GM21529 (cell line): Measurements from ENCODE around the gene ZBTB43.
"Not testable (repeated sequence)": the region's sequence is repeated elsewhere in the genome, so short reads cannot be mapped to it uniquely, and the experiment has no call there.

ENCODE experiments used
- ATAC-seq: cut with Tn5 transposase; IDR thresholded peaks from one replicate; pipeline ENCODE4 v1.9.1; 2021; ENCODE audit not compliant: unreplicated experiment

Gene ZBTB43

DNA sequence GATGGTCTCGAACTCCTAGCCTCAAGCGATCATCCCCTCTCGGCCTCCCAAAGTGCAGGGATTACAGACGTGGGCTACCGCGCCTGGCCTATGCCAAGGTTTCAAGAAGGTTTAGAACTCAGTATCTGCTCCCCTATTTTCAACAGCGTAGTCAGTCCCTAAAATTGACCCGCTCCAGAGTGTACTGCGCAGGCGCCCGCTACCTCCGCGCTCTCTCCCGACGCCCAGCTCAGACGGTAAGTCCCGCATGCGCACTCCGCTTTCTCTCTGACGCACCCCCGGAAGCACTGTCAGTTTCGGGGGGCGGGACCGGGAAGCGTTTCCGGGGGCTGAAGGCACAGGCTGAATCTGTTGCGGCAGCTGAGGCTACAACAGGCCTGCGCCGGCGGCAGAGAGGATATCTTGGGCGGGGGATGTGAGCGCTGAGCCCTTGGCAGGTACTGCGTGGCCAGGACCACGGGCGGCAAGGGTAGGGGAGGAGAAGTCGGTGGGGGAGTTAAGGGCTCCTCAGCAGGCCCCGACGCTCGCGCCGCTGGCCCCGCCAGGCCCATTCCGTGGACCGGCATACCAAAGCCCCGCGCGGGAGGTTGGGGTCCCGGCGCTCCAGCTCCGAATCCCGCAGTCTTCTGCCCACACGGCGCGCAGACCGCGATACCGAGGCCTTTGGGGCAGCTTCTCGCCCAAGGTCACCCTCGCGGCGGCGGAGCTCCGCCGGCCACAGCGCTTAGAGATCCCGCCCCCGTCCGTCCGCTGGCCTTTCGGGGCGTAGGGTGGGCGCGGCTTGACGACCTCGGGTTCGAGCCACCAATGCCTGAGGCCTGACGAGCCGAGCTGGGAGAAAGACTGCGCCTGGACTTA lies at the start of gene ZBTB43:
TSS of gene ZBTB43 (plus strand) at position 345 of the 858 bp plus-strand sequence. CDS start 27,470 bp downstream, outside the sequence.
- peak; percentile 74 for ATAC-seq

GRCh38 chr9:126755317-126755875 lies 49.4 kb upstream of the ZBTB43 start:
- ATAC-seq = no peak

- no peak for ATAC-seq
Measured at GRCh38 chr9:126756238-126756637, 48.6 kb upstream of the ZBTB43 start.

- no peak for ATAC-seq
Measured at GRCh38 chr9:126756876-126757415, 47.9 kb upstream of the ZBTB43 start.

DNA sequence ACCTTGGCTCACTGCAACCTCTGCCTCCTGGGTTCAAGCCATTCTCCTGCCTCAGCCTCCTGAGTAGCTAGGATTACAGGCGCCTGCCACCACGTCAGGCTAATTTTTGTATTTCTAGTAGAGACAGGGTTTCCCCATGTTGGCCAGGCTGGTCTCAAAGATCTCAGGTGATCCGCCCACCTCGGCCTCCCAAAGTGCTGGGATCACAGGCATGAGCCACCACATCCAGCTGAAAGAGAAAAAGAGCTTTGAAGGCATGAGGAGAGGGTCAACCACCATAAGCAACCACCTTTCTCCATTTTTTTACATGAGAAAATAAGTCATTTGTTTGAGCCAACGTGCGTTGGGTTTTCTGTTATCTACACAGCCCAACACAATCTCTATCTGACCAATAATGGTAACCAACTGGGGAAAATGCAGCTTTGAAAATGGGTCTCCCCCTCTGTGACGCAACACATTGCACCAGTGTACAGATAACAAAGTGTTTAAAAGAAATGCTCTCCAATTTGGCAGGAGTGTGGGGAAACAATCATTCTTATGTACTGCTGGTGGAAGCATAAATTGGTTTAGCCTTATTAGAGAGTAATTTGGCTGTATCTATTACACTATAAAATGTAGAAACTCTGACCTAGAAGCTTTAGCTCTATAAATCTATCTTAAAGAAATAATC lies 45.8 kb upstream of the ZBTB43 start:
- ATAC-seq = no peak

DNA sequence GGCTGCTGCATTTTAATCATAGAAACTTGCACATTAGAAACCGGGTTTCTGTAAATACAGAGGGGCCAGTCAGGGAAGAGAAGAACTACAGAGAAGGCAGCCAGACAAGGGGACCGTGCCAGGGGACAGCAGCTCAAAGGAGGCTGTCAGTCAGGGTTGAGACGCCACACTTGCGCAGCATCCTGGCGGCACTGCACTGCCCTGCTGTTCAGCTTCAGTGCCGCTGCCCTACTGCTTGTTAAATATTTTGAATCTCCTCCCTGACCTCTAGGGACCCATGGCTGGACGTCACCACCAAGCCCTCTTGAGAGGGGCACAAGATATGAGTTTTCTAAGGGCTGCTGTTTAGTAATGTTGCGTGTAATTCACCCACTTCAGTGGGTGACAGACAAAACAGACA lies 43.6 kb upstream of the ZBTB43 start:
- ATAC-seq = no peak

DNA sequence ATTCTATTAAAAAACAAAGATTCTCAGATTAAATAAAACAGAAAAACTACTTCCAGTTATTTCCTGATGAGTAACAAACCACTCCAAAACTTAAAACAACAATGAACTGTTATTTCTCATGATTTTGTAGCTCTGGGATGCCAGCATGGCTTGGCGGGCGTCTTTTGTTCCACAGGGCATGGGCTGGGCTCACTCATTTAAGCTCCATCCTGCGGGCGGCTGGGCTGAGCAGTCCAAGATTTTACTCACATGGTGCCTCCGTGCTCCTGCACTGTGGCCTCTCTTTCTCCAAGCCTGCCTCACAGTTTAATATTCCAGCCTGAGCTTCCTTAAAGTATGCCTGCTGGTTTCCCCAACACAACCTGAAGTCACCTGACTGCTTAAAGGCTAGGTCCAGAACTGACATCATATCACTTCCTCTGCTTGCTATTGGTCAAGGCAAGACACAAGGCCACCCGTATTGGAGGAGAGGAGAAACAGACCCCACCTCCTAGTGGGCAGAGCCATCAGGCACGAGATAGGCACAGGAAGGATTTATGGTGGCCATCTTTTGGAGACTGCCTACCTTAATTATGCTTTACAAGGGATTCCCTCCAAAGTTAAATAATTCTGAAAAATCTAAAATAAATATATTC lies 41.6 kb upstream of the ZBTB43 start:
- ATAC-seq = no peak

- ATAC-seq = no peak
Measured at GRCh38 chr9:126773004-126773607, 31.7 kb upstream of the ZBTB43 start.

- no peak for ATAC-seq
Measured at GRCh38 chr9:126775926-126776325, 28.9 kb upstream of the ZBTB43 start.

DNA sequence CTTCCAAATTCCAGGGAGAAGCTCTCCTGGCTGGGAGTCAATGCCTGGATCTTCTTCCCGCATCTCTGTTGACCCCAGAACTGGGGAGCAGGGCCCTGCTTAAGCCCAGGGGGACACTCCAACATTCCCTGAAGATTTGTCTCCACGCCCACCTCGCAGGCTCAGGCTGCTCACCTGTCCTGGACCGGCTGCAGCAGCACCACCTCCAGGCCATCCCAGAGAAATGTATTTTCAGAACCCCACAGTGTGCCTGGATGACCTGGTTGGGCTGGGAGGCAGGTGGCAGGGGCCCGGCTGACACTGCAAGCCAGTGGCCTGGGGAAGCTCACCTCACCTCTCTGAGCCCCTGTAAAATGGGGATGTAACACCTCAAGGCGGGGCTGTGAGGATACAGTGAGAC lies 27.1 kb upstream of the ZBTB43 start:
- no peak for ATAC-seq

GRCh38 chr9:126778141-126778540 lies 26.7 kb upstream of the ZBTB43 start:
- no peak for ATAC-seq

GRCh38 chr9:126778696-126779095 lies 26.1 kb upstream of the ZBTB43 start:
- not testable (repeated sequence) for ATAC-seq

DNA sequence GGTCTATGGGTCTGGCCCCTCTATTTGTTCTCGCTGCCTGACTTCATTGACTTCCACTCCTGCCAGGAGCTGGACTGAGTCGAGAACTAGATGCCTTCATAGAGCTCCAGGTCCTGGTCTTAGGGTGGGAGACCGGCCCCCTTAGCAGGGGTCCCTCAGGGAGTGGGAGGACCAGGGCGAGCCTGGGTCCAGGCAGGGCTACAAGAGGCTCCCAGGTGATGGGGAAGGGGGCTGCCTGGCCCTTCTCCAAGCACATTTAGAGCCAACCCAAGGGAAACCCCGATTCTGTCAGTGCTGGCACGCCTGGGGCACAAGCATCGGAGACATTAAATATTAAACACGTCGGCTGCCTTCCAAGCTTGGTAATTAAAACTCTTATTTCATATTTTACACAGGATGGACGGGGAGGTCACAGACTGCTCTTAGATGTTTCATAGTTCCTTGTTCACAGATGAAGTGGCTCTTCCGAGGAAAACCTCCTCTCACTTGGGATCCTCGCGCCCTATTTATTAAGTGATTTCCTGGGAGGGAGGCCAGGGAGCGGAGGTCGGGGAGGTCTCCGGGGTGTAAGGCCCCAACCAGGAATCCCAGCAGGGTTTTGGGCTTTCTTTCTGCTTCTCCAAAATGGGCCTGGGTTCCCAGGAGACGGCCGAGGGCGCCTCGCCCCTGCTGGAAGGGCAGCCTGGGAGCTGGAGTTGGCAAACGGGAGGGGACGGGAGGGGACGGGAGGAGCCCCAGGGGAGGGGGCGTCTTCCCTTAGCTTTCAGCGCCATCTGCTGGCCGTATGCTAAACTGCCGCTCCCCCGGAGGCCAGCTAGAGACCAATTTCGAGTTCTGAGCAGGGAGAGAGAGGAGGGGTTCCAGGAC lies 23.4 kb upstream of the ZBTB43 start:
- no peak for ATAC-seq

DNA sequence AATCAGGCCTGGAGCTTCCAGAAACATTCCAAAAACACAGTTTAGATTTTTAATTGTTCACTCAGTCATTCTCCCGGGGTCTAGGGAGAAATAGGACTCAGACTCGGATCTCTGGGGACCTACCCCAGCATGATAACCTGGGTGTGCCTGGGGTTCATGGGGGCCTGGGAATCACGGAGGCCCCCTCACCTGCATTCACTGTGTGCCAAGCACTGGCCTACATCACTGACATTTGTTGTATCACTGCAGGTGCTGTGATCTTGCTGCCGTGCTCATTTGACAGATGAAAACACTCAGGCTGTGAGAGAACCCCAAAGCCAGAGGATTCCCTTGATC lies 22.8 kb upstream of the ZBTB43 start:
- no peak for ATAC-seq

GRCh38 chr9:126783949-126784348 lies 20.9 kb upstream of the ZBTB43 start:
- ATAC-seq = no peak

- ATAC-seq = no peak
Measured at GRCh38 chr9:126784401-126784800, 20.4 kb upstream of the ZBTB43 start.

- ATAC-seq = not testable (repeated sequence)
Measured at GRCh38 chr9:126784841-126785240, 20.0 kb upstream of the ZBTB43 start.

DNA sequence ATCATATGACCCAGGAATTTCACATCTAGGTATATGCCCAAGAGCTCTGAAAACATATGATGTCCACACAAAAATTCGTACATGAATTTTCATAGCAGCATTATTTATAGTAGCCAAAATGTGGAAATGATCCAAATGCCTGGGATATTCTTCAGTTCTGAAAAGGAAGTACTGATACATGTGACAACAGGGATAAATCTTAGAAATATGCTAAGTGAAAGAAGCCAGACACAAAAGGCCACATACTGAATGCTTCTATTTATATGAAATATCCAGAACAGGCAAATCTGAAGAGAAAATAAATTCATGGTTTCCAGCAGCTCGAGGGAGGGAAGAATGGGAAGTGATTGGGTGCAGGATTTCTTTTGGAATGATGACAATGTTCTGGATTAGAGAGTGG lies 16.8 kb upstream of the ZBTB43 start:
- no peak for ATAC-seq

- no peak for ATAC-seq
Measured at GRCh38 chr9:126788634-126789349, 16.0 kb upstream of the ZBTB43 start.
